Stimulated activated CD8-positive, alpha-beta memory T cell treated with anti-CD3 and anti-CD28 coated beads, Interleukin-4, amount 100 ng/mL, for 24 hours (primary cell): Measurements from ENCODE around the gene LCNL1.
A peak's percentile ranks its signal among the peaks of the same experiment; 100 is the strongest.

Experiments used
- DNase-seq: peaks from one replicate; pipeline ENCODE4 v3.0.0-alpha.2; 2020; ENCODE audit warnings: low read depth

The LCNL1 gene

GRCh38 chr9:136975644-136976043, 7.1 kb upstream of the LCNL1 start:
- DNase-seq = no peak

DNA sequence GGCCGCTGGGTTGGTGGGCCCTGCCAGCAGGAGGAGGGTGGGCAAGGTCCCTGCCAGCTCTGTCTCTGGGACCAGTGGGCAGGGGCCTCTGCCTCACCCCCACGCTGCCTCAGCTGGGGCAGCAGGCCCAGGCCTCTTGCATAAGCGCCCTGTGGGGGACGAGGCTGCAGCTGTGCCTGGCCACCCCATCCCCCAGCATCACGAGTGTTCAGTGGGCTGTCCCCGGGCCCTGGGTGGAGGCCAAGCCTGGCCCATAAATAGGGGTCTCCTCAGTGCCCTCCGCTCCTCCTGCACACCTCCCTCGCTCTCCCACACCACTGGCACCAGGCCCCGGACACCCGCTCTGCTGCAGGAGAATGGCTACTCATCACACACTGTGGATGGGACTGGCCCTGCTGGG, 5.6 kb upstream of the LCNL1 start, which contains the start of gene PTGDS:
TSS of gene PTGDS (plus strand) at position 282 of the 400 bp plus-strand sequence. CDS start at position 357, 75 bp downstream.
- no peak for DNase-seq

DNA sequence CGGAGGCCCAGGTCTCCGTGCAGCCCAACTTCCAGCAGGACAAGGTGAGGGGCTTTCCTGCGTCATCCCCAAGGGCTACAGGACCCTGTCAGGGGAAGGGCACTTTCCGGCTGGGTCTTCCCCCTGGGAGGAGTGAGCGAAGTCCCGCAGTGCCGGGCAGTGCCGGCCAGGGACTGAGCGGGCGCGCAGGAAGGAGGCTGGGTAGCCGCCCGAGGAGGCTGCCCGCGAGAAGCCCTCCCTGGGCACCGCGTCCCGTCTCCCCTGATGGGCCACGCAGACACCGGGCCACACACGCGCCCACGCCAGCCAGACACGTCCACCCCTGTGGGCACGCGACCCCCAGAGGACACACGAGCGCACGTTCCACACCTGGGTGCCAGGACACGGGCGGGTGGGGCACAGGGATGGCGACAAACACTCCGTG, 5.1 kb upstream of the LCNL1 start:
- DNase-seq = no peak

- DNase-seq = peak; percentile 62
These were observed 4.5 kb upstream of the LCNL1 start for GRCh38 chr9:136978073-136978864.

DNA sequence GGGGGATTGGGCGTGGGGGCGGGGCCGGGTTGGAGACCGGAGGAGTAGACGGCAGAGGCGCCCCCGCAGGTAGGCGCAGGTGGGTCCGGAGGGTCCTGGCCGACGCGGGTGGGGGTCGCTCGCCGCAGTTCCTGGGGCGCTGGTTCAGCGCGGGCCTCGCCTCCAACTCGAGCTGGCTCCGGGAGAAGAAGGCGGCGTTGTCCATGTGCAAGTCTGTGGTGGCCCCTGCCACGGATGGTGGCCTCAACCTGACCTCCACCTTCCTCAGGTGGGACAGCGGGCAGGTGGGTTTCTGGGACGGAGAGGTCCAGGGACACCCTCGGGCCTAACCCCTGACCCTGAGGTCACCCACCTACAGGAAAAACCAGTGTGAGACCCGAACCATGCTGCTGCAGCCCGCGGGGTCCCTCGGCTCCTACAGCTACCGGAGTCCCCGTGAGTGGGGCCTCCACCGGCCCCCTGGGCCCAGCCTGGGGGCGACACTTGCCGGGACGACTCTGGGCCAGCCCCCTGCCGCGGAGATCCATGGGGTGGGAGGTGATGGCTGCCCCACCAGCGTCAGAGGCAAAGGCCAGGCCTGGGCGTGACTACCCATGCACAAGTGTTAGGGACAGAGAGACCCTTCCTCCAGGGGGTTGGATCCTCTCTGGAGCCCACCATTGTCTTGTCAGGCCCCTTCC, 3.8 kb upstream of the LCNL1 start:
- no peak for DNase-seq

DNA sequence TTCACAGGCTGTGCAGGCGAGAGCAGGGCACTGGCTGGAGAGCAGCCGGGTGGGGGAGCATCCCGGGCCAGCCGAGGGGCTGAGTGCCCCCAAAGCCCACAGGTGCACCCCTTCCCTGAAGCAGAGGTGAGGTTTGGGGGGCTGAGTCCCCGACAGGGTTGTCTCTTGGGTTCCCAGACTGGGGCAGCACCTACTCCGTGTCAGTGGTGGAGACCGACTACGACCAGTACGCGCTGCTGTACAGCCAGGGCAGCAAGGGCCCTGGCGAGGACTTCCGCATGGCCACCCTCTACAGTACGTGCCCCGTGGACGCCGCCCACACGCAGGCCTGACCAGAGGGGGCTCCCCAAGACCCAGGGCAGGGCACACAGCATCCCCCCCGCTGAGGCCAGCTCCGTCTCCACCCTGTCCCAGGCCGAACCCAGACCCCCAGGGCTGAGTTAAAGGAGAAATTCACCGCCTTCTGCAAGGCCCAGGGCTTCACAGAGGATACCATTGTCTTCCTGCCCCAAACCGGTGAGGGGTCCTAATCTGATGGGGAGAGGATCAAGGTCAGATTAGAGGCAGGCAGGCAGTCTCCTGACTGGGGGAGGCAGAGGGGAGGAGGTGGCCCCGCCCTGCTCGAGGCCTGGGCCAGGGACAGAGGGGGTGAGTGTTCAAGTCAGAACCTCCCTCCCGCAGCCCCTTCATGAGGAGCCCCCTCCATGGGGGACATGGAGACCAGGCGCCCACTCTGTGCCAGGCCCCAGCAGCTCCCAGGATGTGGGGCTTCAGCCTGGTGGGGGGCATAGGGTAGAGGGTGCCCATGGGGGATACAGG, 2.8 kb upstream of the LCNL1 start:
- no peak for DNase-seq

GRCh38 chr9:136980669-136981478, 1.9 kb upstream of the LCNL1 start:
- no peak for DNase-seq

GRCh38 chr9:136981588-136982231, 1.1 kb upstream of the LCNL1 start:
- DNase-seq = no peak

GRCh38 chr9:136983167-136983566, 374 bp downstream of the LCNL1 start:
- DNase-seq = no peak

GRCh38 chr9:136983656-136984314, 992 bp downstream of the LCNL1 start:
- DNase-seq = no peak

GRCh38 chr9:136984464-136985026, 1.8 kb downstream of the LCNL1 start:
- no peak for DNase-seq

DNA sequence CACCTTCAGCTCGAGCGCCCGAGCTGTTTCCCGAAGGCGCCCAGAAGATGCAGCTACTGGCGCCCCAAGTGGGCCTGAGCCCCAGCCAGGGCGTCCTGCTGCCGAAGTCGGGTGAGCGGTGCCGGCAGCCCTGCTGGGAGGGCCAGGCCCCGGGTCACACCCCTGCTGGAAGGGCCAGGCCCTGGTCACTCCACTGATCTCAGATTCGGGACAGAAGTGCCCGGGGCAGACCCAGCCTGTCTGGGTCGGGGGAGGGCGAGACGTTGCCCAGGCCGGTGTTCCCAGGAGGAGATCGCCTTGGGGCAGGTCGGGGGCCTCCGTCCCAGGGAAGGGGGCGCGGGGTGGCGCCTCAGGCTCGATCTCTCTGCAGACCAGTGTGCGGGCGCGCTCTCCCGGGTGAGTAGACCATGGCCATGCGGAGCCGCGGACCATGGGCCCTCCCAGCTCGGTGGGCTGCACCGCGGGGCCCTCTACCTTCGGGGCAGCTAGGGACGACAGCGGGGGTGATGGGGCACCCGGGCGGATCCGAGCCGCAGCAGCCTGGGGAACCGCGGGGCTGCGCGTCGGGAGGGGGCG, 2.3 kb downstream of the LCNL1 start:
- DNase-seq = no peak

DNA sequence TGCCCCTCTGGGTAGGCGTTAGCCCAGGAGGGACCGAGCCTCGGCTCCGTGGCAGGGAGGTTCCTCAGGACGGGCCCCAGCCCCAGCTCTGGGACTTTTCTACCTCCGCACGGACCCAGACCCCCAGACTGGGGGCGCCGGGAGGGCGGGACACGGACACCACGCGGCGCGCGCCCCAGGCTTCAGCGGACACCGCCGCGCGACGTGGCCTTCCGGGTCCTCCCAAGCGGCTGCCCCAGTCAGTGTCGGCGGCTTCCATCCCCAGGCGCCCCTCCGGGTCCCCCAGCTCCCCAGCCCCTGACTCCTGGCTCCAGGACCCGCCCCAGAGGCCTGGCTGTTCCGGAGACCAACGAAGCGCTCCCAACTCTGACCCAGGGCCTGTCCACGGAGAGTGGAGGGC, 3.1 kb downstream of the LCNL1 start:
- no peak for DNase-seq

DNA sequence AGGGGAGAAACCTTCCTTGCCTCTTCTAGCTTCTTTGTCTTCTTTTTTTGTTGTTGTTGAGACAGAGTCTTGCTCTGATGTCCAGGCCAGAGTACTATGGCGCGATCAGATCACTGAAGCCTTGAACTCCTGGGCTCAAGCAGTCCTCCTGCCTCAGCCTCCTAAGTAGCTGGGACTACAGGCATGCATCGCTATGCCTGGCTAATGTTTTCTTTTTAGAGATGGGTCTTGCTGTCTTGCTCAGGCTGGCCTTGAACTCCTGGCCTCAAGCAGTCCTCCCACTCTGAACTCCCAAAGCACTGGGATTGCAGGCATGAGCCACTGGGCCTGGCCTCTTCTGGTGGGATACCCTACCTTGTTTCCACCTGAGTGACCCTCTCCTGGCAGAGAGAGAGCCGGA, 6.1 kb downstream of the LCNL1 start:
- no peak for DNase-seq

- no peak for DNase-seq
These were observed 7.6 kb downstream of the LCNL1 start for GRCh38 chr9:136990242-136990911.

- peak; percentile 92 for DNase-seq
These were observed 9.4 kb downstream of the LCNL1 start, which contains the start of gene PAXX for GRCh38 chr9:136991993-136992818. Gene PAXX, plus strand, starts transcription at chr9:136992422. Its CDS starts 22 bp downstream, at chr9:136992444.

DNA sequence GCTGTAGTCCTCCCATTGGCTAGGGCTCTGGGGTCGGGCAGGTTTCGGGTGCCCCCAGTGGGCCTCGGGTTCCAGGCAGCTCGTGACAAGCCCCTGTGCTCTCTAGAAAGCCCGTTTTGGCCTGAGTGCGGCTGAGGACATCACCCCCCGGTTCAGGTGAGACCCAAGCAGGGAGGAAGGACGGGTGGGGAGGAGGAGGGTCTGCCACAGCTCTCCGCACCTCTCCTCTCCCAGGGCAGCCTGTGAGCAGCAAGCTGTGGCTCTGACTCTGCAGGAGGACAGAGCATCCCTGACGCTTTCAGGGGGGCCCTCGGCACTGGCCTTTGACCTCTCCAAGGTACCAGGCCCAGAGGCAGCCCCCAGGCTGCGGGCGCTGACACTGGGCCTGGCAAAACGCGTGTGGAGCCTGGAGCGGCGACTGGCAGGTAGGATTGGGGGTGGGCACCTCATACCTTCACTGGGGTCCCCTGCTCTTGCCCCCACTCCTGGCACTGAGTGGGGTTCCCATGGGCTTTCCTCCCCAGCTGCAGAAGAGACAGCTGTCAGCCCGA, 10.1 kb downstream of the LCNL1 start:
- no peak for DNase-seq
